GM18858 (cell line): Measurements from ENCODE around the gene FBXW7.
"Not testable (repeated sequence)": the region's sequence is repeated elsewhere in the genome, so short reads cannot be mapped to it uniquely, and the experiment has no call there.

Experiments used
- ATAC-seq: cut with Tn5 transposase; IDR thresholded peaks from one replicate; pipeline ENCODE4 v1.9.1; 2021; ENCODE audit not compliant: unreplicated experiment

The FBXW7 gene

GRCh38 chr4:152545088-152545487, 9.2 kb upstream of the FBXW7 start:
- ATAC-seq: no peak

GRCh38 chr4:152544533-152544932, 8.6 kb upstream of the FBXW7 start:
- not testable (repeated sequence) for ATAC-seq

- no peak for ATAC-seq
Measured at GRCh38 chr4:152540941-152541340, 5.0 kb upstream of the FBXW7 start.

GRCh38 chr4:152540293-152540674, 4.4 kb upstream of the FBXW7 start:
- ATAC-seq: no peak

DNA sequence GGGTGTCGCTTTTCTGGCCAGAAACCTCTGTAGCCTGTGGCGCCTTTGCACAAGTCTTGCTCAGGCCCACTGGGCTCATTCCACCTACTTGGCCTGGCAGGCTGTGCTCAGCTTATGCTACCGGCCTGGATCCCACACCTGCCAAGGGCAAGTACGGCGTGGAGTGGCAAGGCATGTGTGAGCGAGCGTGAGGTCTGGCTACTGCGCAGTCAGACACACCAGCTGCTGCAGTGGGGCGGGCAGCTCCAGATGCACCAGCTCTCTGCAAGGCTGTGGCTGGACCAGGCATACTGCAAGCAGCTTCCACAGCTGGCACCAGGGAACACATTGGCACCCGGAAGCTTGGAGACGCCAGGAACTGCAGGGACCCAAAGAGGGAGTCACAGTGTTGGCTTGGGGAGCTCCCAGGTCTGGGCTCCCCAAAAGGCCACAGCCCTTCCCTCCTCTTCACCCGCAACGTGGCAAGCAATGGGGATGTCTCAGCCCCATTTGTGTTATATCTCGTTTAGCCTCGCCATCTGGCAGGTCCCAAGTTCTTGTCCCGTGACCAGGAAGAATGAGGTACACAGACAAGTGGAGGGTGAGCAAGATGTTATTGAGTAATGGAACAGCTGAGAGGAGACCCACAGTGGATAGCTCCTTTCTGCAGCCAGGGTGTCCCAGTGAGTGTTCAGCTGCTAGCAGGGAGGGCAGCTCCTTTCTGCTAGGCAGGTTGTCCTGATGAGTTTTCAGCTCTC, 3.8 kb upstream of the FBXW7 start:
- ATAC-seq: no peak

DNA sequence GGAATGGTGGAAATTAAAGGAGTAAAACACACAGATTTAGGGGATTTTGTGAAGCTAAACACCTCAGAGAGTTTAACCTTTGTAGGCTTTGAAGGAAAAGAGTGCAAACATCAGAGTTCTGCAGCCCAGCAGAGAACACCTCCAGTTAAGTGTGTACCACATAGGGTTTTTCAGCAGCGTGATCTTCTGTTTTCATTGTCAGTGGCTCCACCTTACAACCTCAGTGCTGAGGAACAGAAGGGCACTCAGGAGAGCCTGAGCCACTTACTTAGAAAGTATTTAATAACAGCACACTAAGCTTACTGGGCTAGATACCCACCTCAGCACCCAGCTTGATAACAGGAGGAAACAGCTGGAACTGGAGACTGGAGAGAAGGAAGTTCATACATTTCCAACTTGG, 2.0 kb upstream of the FBXW7 start:
- ATAC-seq: no peak

GRCh38 chr4:152536545-152537182, 772 bp upstream of the FBXW7 start:
- ATAC-seq: peak; percentile 12

DNA sequence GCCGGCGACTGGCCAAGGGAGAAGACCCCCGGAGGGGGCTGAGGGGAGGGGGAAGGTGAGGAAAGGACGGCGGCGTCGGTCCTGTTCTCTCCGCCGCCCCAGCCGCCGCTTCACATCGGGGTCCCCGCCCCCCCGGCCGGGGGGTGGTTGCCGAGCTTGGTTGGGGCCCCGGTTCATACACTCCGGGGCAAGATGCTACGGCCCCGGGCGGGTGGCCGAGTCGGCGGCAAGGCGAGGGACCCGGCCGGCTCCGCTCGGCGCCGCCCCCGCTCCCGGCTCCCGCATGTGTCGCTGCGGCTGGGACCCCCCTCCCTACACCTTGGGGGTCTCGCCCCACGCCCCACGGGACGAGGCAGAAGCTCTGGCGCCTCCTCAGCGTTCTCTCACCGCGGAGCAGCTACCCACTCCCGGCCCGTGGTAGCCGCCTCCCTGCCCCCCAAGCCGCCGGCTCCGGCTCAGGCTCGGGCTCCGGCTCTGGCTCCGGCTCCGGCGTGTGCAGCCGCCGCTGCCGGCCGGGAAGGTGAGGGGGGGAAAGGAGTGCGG, 461 bp downstream of the FBXW7 start:
- ATAC-seq: peak; percentile 5

- no peak for ATAC-seq
Measured at GRCh38 chr4:152534541-152535359, 1.1 kb downstream of the FBXW7 start.

DNA sequence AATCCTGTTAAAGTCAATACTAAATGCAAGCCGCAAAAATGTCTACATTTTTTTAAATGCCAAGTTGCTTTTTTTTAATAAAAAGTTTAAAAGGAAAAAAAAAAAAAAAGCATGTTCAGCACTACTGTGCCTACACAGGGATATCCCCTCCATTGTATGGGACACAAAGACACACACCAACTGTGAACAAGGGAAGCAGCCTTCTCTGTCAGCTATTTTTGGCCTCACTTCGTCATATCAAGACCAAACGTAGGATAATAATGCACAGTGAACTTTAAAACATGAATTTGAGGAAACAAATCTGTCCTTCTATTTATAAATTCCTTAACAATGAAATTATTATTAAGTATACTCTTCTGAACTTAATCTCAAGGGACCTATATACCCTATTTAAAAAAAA, 4.4 kb downstream of the FBXW7 start:
- ATAC-seq: no peak

DNA sequence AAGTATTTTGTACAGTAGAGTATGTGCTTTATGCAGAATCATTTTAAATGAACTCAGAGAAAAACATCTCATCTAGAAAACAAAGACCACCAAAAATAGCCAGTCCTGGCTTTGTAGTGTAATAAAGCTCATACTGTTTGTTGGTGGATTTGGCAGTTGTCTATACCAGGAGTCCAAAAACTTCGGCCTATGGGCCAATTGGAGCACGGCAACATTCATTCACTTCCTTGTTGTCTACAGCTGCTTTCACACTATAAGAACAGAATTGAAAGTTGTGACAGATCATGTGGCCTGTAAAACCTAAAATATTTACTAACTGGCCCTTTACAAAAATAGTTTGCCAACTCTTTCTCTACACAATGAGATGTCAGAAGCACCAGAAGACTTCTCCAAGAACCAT, 5.3 kb downstream of the FBXW7 start:
- no peak for ATAC-seq

DNA sequence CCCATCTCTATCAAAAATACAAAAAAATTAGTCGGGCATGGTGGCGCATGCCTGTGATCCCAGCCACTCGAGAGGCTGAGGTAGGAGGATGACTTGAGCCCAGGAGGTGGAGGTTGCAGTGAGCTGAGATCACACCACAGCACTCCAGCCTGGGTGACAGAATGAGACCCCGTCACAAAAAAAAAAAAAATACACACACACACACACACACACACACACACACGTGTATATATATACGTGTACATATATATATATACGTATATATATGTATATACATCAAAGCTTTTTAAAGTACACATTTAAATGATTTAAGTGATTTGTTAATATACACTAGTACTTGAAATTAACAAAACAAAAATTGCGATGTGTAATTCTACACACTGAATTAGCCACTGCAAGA, 6.0 kb downstream of the FBXW7 start:
- ATAC-seq: no peak

DNA sequence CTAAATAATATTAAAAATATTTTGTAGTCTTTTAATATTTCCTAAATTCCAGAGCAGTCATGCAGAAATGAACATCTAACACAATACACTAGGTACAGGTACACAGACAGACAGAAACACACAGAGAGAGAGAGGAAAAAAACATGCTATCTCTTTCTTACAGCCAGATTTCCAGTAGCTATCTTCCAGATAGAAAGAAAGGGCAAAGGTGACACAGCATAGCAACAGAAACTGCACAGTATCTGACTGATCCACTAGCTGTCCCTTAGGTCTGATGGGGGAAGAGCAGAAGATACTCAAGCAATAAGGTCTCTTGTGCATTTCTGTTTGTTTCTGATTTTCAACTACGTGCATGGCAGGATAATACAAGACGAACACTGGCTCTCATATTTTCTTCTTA, 7.8 kb downstream of the FBXW7 start:
- ATAC-seq: no peak

- peak; percentile 49 for ATAC-seq
Measured at GRCh38 chr4:152525878-152526277, 10.0 kb downstream of the FBXW7 start.

- ATAC-seq: no peak
Measured at GRCh38 chr4:152524427-152524826, 11.5 kb downstream of the FBXW7 start.

- ATAC-seq: no peak
Measured at GRCh38 chr4:152523731-152524130, 12.2 kb downstream of the FBXW7 start.

DNA sequence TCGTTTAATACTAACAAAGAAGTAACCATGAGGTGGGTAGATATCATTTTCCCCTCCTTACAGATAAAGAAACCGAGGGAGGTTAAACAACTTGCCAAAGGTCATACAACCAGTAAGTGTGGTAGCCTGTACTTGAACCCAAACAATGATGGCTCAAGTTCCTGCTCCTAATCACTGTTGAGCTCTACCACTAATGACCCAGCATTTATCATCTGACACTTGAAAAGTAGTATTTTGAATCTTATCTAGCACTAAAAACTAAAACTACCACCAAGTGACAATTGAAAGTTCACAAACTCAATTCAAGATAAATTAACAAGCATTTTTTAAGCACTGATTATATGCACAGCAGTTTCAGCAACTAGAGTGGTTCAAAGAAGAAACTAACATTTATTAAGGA, 13.1 kb downstream of the FBXW7 start:
- ATAC-seq: no peak

DNA sequence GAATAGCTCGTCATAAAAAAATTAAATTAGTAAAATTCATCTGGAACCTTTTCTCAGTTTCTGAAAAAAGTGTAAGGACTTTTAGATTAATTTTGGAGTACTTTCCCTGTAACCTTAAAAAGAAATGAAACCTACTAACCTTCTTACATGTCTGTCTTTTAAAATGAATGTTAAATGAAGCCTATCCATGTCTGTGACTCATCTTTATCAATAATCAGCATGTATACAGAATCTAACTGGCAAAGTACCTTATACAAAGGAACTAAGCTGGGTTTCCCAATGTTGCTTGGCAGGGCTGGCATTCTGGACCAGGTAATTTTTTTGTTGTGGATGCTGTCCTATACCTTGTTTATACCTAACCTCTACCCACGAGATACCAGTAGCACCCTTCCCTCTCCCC, 13.6 kb downstream of the FBXW7 start:
- ATAC-seq: no peak

DNA sequence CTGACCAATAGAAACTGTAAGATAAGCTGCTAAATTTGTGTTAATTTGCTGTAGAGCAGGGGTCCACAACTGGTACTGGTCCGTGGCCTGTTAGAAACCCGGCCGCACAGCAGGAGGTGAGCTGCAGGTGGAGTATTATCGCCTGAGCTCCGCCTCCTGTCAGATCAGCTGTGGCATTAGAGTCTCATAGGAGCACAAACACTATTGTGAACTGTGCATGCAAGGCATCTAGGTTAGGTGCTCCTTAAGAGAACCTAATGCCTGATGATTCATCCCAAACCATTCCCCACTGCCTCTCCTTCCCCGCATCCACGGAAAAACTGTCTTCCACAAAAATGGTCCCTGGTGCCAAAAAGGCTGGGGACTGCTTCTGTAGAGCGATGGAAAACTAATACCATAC, 19.7 kb downstream of the FBXW7 start:
- ATAC-seq: no peak

- no peak for ATAC-seq
Measured at GRCh38 chr4:152515678-152516077, 20.2 kb downstream of the FBXW7 start.

- ATAC-seq: no peak
Measured at GRCh38 chr4:152514356-152514755, 21.5 kb downstream of the FBXW7 start.

DNA sequence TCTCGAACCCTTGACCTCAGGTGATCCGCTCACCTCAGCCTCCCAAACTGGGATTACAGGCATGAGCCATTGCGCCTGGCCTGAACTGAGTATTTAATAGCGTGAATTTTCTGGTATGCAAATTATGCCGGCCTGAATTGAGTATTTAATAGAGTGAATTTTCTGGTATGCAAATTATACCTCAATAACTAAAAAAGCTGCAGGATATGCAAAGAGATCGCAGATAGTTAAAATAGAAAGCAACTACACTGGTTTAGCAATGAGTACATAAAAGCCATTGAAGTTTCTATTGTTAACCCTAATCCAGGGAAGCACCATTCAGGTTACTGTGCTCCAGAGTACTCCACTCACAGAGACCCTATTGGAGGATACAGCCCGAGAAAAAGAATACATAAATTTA, 22.8 kb downstream of the FBXW7 start:
- ATAC-seq: no peak
